PC-3 (cell line): ENCODE measurements around the gene PLXNA1.

ENCODE experiments used
- EZH2 ChIP-seq: fragments of 300-600 bp; sonication (generic); IDR thresholded peaks from one replicate; pipeline ENCODE4 v1.6.1; 2017; ENCODE audit warnings: antibody characterized with exemption, mild to moderate bottlenecking, low read length; ENCODE audit not compliant: unreplicated experiment
- EZH2phosphoT487 ChIP-seq: fragments of 300-600 bp; sonication (generic); IDR thresholded peaks from 2 replicates; pipeline ENCODE4 v1.6.1; 2018; ENCODE audit warnings: mild to moderate bottlenecking, antibody characterized with exemption, low read length, borderline replicate concordance
- TF ChIP-seq, protein P1 (sequence below): fragments of 300-600 bp; sonication (generic); conservative IDR thresholded peaks from 2 replicates; pipeline ENCODE4 v1.5.1; 2017; ENCODE audit warnings: antibody characterized with exemption, low read depth, mild to moderate bottlenecking, low read length

DNA sequence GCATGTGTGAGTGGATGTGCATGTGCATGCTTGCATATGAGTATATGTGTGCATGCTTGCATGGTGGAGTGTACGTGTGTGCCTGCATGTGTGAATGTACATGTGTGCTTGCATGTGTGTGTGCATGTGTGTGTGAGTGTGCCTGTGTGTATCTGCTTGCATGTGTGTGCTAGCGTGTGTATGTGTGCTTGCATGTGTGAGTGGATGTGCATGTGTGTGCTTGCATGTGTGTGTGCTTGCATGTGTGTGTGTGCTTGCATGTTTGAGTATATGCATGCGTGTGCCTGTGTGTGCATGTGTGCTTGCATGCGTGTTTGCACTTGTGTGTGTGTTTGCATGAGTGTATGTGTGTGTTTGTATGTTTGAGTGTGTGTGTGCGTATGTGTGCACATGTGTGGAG lies 4.6 kb upstream of the PLXNA1 start:
- TF ChIP-seq, protein P1, sequence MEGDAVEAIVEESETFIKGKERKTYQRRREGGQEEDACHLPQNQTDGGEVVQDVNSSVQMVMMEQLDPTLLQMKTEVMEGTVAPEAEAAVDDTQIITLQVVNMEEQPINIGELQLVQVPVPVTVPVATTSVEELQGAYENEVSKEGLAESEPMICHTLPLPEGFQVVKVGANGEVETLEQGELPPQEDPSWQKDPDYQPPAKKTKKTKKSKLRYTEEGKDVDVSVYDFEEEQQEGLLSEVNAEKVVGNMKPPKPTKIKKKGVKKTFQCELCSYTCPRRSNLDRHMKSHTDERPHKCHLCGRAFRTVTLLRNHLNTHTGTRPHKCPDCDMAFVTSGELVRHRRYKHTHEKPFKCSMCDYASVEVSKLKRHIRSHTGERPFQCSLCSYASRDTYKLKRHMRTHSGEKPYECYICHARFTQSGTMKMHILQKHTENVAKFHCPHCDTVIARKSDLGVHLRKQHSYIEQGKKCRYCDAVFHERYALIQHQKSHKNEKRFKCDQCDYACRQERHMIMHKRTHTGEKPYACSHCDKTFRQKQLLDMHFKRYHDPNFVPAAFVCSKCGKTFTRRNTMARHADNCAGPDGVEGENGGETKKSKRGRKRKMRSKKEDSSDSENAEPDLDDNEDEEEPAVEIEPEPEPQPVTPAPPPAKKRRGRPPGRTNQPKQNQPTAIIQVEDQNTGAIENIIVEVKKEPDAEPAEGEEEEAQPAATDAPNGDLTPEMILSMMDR, result no peak
- TF ChIP-seq EZH2, result no peak
- no peak for TF ChIP-seq EZH2phosphoT487
